PC-3 (cell line): ENCODE data around the gene ARHGEF11. TPM values are rescaled to one million over a fixed set of nuclear protein-coding genes. Genes with fewer than 3 reads are reported as not detected.
A peak's percentile ranks its signal among the peaks of the same experiment; 100 is the strongest.

ENCODE experiments used
- ATAC-seq: fragments of 200-7000 bp; cut with Tn5 transposase; 2 replicates; pipeline ENCODE4 v1.9.1; 2020; ENCODE audit warnings: mild to moderate bottlenecking, moderate library complexity
- BruUV-seq: library from RNA; stranded (reverse); fragments of 400-500 nt; replicated peaks from 2 replicates; lab custom pipeline; 2021; lab: Mats Ljungman, UMichigan
- CTCF ChIA-PET: fragments of 300-600 bp; sonication (Branson Sonifier 250); formaldehyde crosslinking; loops from one replicate; lab custom pipeline; 2022; ENCODE audit warnings: antibody characterized with exemption; lab: Charles Lee
- POLR2A ChIA-PET: fragments of 300-600 bp; sonication (Branson Sonifier 250); formaldehyde crosslinking; loops from one replicate; lab custom pipeline; 2022; ENCODE audit warnings: antibody characterized with exemption; ENCODE audit not compliant: unreplicated experiment; lab: Charles Lee
- DNase-seq: peaks from one replicate; pipeline ENCODE4 v3.0.0-alpha.2; 2015
- H2AFZ ChIP-seq: fragments of 300-600 bp; sonication (generic); 2 replicates; pipeline ENCODE4 v1.6.0; 2016; ENCODE audit warnings: antibody characterized with exemption, low read length
- H3F3A ChIP-seq: fragments of 300-600 bp; sonication (generic); one replicate; pipeline ENCODE4 v1.6.0; 2017; ENCODE audit warnings: antibody characterized with exemption, low read length, control low read depth, mild to moderate bottlenecking; ENCODE audit not compliant: unreplicated experiment
- H3K27ac ChIP-seq: fragments of 300-600 bp; sonication (generic); 2 replicates; pipeline ENCODE4 v1.5.1; 2016; ENCODE audit warnings: mild to moderate bottlenecking, low read length
- H3K27me3 ChIP-seq: fragments of 300-600 bp; sonication (generic); 2 replicates; pipeline ENCODE4 v1.6.1; 2016; ENCODE audit warnings: low read length, mixed read lengths
- H3K36me3 ChIP-seq: fragments of 300-600 bp; sonication (generic); 2 replicates; pipeline ENCODE4 v1.6.1; 2016; ENCODE audit warnings: low read depth, mixed run types, low read length, mixed read lengths
- H3K4me1 ChIP-seq: fragments of 300-600 bp; sonication (generic); 2 replicates; pipeline ENCODE4 v1.5.1; 2016; ENCODE audit warnings: low read length; ENCODE audit not compliant: insufficient read depth
- H3K4me2 ChIP-seq: fragments of 300-600 bp; sonication (generic); 2 replicates; pipeline ENCODE4 v1.6.0; 2016; ENCODE audit warnings: low read length
- H3K4me3 ChIP-seq: fragments of 300-600 bp; sonication (generic); 2 replicates; pipeline ENCODE4 v1.5.1; 2016; ENCODE audit warnings: mild to moderate bottlenecking, low read length, mixed read lengths
- H3K79me2 ChIP-seq: fragments of 300-600 bp; sonication (generic); 2 replicates; pipeline ENCODE4 v1.6.1; 2017; ENCODE audit warnings: low read length, mixed read lengths
- H3K9ac ChIP-seq: fragments of 300-600 bp; sonication (generic); 2 replicates; pipeline ENCODE4 v1.6.0; 2016; ENCODE audit warnings: mild to moderate bottlenecking, low read length
- H3K9me2 ChIP-seq: fragments of 300-600 bp; sonication (generic); replicated peaks from 2 replicates; pipeline ENCODE4 v1.6.1; 2016; ENCODE audit warnings: mixed run types, low read length, mixed read lengths
- H3K9me3 ChIP-seq: fragments of 300-600 bp; sonication (generic); 2 replicates; pipeline ENCODE4 v1.6.1; 2016; ENCODE audit warnings: low read length, mixed read lengths
- H4K20me1 ChIP-seq: fragments of 300-600 bp; sonication (generic); 2 replicates; pipeline ENCODE4 v1.6.1; 2016; ENCODE audit warnings: low read length, mixed read lengths
- EZH2 ChIP-seq: fragments of 300-600 bp; sonication (generic); IDR thresholded peaks from one replicate; pipeline ENCODE4 v1.6.1; 2017; ENCODE audit warnings: antibody characterized with exemption, mild to moderate bottlenecking, low read length; ENCODE audit not compliant: unreplicated experiment
- EZH2phosphoT487 ChIP-seq: fragments of 300-600 bp; sonication (generic); IDR thresholded peaks from 2 replicates; pipeline ENCODE4 v1.6.1; 2018; ENCODE audit warnings: mild to moderate bottlenecking, antibody characterized with exemption, low read length, borderline replicate concordance
- intact Hi-C: fragments of 100-400 bp; cut with micrococcal nuclease; formaldehyde crosslinking; loops from 2 replicates; pipeline ENCODE4 v1.9.0; 2023
- total RNA-seq: library from RNA; depleted of rRNA; stranded (reverse); fragments of >200 nt; gene quantifications from 2 replicates; pipeline ENCODE4 v1.2.3, GENCODE V29; 2014
- TF ChIP-seq, protein P1 (sequence below): fragments of 300-600 bp; sonication (generic); conservative IDR thresholded peaks from 2 replicates; pipeline ENCODE4 v1.5.1; 2017; ENCODE audit warnings: antibody characterized with exemption, low read depth, mild to moderate bottlenecking, low read length

The ARHGEF11 gene
- total RNA-seq, 1 experiment from 2014 or later: 31.1 TPM

DNA sequence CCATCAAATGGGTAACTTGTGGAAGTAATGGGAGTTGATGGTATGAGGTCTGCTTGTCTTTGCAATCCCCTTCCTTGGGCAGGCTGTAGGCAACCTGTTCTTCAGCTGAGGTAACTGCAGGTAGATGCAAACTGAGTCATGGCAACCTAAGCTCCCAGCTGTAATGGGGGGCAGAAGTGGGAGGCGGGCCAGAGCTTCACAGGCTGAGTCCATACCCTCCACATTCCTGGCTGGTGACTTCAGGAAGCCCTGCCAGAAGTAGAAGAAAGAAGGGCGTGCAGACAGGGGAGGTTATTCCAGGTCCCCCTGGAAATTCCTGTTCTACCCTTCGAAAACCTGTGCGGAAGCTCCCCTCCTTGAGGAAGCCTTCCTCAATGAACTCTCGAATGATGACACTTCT is 44.9 kb downstream of the ARHGEF11 start:
- Histone ChIP-seq H3K9ac (no peak overlapping the region), H3K9me3 (no peaks in the 10 kb centered on the region), H3K27ac (no peak overlapping the region), H2AFZ (no peak overlapping the region), H3K36me3 (no peaks in the 10 kb centered on the region), H3F3A (no peaks in the 10 kb centered on the region), H3K4me1 (0 out of 2 replicates have a peak, but pooled peaks cover 6% of the 10 kb centered on the region), H3K9me2 (no peaks in the 10 kb centered on the region), H3K4me3 (no peak overlapping the region), H3K4me2 (no peak overlapping the region), H4K20me1 (peaks cover 4% of the 10 kb centered on the region; the same call in 1 of the 2 replicates), H3K27me3 (no peaks in the 10 kb centered on the region), H3K79me2 (peaks cover 13% of the 10 kb centered on the region)
- TF ChIP-seq EZH2phosphoT487 (no peak), EZH2 (no peak)
- TF ChIP-seq, protein P1, sequence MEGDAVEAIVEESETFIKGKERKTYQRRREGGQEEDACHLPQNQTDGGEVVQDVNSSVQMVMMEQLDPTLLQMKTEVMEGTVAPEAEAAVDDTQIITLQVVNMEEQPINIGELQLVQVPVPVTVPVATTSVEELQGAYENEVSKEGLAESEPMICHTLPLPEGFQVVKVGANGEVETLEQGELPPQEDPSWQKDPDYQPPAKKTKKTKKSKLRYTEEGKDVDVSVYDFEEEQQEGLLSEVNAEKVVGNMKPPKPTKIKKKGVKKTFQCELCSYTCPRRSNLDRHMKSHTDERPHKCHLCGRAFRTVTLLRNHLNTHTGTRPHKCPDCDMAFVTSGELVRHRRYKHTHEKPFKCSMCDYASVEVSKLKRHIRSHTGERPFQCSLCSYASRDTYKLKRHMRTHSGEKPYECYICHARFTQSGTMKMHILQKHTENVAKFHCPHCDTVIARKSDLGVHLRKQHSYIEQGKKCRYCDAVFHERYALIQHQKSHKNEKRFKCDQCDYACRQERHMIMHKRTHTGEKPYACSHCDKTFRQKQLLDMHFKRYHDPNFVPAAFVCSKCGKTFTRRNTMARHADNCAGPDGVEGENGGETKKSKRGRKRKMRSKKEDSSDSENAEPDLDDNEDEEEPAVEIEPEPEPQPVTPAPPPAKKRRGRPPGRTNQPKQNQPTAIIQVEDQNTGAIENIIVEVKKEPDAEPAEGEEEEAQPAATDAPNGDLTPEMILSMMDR: no peak
- no TSS peak for BruUV-seq
- POLR2A ChIA-PET: no interaction called here
- CTCF ChIA-PET: no interaction called here
- intact Hi-C loops: no loop called here
- ATAC-seq: no peak
- peak; percentile 32 for DNase-seq

DNA sequence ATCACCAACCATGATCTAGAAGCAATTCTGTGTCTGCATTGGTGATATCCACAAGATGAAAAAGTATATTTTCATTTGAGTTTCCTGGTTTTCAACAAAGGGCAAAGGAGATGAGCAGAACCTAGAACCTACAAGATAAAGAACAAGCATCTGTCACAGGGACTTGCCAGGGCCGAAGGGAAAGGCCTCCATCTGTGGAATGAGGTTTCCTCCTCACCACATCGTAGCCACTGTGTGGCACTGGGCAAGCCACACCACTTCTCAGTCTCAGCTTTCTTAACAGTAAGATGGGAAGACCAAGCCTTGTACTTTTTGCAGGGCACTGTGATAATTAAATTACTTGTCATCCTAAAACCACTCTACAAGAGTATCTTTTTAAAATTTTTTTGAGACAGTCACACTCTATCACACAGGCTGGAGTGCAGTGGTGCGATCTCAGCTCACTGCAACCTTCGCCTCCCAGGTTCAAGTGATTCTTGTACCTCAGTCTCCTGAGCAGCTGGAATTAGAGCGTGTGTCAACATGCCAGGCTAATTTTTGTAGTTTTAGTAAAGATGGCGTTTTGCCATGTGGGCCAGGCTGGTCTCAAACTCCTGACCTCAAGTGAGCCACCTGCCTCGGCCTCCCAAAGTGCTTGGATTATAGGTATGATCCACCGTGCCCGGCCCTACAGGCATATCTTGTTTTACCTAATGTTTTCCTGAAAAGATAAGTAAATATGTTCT is 45.8 kb downstream of the ARHGEF11 start:
- intact Hi-C loops: no loop called here
- POLR2A ChIA-PET: no interaction called here
- H2AFZ ChIP-seq: no peak overlapping the region
- no peaks in the 10 kb centered on the region for H3K9me3 ChIP-seq
- DNase-seq (no peak), ATAC-seq (no peak)
- CTCF ChIA-PET: no interaction called here
- no peak overlapping the region for H3K4me2 ChIP-seq
- no peak overlapping the region for H3K4me3 ChIP-seq
- peaks cover 10% of the 10 kb centered on the region for H3K79me2 ChIP-seq
- no peak overlapping the region for H3K27ac ChIP-seq
- no peaks in the 10 kb centered on the region for H3K9me2 ChIP-seq
- no peaks in the 10 kb centered on the region for H3K27me3 ChIP-seq
- peaks cover 4% of the 10 kb centered on the region; the same call in 1 of the 2 replicates for H4K20me1 ChIP-seq
- no peaks in the 10 kb centered on the region for H3F3A ChIP-seq
- BruUV-seq: no TSS peak
- 0 out of 2 replicates have a peak, but pooled peaks cover 6% of the 10 kb centered on the region for H3K4me1 ChIP-seq
- H3K36me3 ChIP-seq: no peaks in the 10 kb centered on the region
- TF ChIP-seq EZH2 (no peak), EZH2phosphoT487 (no peak)
- TF ChIP-seq, protein P1: no peak
- H3K9ac ChIP-seq: no peak overlapping the region

DNA sequence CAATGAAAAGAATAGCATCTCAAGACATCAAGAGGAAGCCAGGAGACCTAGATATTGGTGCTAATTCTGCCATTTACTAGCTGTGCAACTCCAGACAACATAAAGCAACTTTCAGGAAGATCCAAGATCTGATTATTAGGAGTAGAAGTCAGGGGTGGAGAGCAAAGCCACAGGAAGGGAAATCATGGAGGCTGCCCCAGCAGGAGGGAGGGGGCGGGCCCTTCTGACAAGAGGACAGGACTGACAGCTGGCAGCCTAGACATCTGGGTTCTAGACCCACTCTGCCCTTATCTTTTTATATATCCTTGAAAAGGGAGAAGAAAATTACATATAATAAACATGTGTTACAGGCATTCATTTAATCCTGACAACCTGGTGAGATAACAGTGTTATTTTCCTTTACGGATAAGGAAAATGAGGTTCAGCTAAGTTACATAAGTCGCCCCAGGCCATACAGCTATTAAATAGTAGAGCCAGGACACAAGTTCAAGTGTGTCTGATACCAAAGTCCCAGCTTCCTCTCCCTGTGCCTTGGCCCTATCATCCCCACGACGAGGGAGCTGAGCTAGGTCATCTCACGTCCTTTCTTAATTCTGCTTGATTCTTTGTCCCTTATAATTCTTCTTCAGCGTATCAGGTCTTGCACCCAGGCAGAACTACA is 46.6 kb downstream of the ARHGEF11 start:
- Histone ChIP-seq H3K79me2 (peaks cover 10% of the 10 kb centered on the region), H3K4me1 (peaks cover 10% of the 10 kb centered on the region; the same call in 1 of the 2 replicates), H3K27me3 (no peaks in the 10 kb centered on the region), H2AFZ (no peak overlapping the region), H3F3A (no peaks in the 10 kb centered on the region), H3K36me3 (no peaks in the 10 kb centered on the region), H4K20me1 (peaks cover 4% of the 10 kb centered on the region; the same call in 1 of the 2 replicates), H3K27ac (no peak overlapping the region), H3K4me3 (no peak overlapping the region), H3K9me3 (no peaks in the 10 kb centered on the region), H3K4me2 (no peak overlapping the region), H3K9ac (no peak overlapping the region), H3K9me2 (no peaks in the 10 kb centered on the region)
- DNase-seq (no peak), ATAC-seq (no peak)
- ChIA-PET POLR2A (no interaction called here), CTCF (no interaction called here)
- no peak for TF ChIP-seq EZH2phosphoT487
- no TSS peak for BruUV-seq
- intact Hi-C loops: no loop called here
